K562 treated with DMSO at 1 percent for 12 hours (cell line): ENCODE measurements around the gene GKN1. TPM values are rescaled to one million over a fixed set of nuclear protein-coding genes. Genes with fewer than 3 reads are reported as not detected.

Experiments used
- total RNA-seq: library from RNA; unstranded; fragments of 300-600 nt; gene quantifications from 2 replicates; pipeline ENCODE4 v1.2.3, GENCODE V29; 2022; ENCODE audit not compliant: insufficient read depth

The GKN1 gene
- total RNA-seq: not detected in 2 replicates

GRCh38 chr2:68974251-68974650, at the start of gene GKN1:
Gene GKN1 (plus strand): TSS chr2:68974636. CDS start chr2:68974678, 42 bp downstream.

GRCh38 chr2:68952887-68953521, 21.4 kb upstream of the GKN1 start, which contains the start of gene GKN2:
Gene GKN2 (minus strand): TSS chr2:68952893. CDS start chr2:68952861, 32 bp downstream.

GRCh38 chr2:69013142-69013839, 38.9 kb downstream of the GKN1 start, which contains the start of gene ANTXR1:
Gene ANTXR1 (plus strand): TSS chr2:69013179. CDS start chr2:69013500, 321 bp downstream.

Other genes with a start within 250 kb of the GKN1 start
- 11.5 and 21.2 TPM in 2 replicates for gene ARHGAP25, start 239.8 kb upstream of the GKN1 start, total RNA-seq
- 0.58 and 0.75 TPM in 2 replicates for gene BMP10, start 103.2 kb upstream of the GKN1 start, total RNA-seq
- not detected in 2 replicates for gene GKN2, start 21.7 kb upstream of the GKN1 start, total RNA-seq
- 1.0 and 4.1 TPM in 2 replicates for gene ANTXR1, start 38.5 kb downstream of the GKN1 start, total RNA-seq